ENCODE results near the gene ATP8B3. TPM values are rescaled to one million over a fixed set of nuclear protein-coding genes. Genes with fewer than 3 reads are reported as not detected.

ATP8B3 gene
- total and polyA plus RNA-seq, 2 of the 13 experiments (the other 11 are each of a cell fraction or from before 2014, with no cell fraction given): 2.6 to 5.9 TPM

DNA sequence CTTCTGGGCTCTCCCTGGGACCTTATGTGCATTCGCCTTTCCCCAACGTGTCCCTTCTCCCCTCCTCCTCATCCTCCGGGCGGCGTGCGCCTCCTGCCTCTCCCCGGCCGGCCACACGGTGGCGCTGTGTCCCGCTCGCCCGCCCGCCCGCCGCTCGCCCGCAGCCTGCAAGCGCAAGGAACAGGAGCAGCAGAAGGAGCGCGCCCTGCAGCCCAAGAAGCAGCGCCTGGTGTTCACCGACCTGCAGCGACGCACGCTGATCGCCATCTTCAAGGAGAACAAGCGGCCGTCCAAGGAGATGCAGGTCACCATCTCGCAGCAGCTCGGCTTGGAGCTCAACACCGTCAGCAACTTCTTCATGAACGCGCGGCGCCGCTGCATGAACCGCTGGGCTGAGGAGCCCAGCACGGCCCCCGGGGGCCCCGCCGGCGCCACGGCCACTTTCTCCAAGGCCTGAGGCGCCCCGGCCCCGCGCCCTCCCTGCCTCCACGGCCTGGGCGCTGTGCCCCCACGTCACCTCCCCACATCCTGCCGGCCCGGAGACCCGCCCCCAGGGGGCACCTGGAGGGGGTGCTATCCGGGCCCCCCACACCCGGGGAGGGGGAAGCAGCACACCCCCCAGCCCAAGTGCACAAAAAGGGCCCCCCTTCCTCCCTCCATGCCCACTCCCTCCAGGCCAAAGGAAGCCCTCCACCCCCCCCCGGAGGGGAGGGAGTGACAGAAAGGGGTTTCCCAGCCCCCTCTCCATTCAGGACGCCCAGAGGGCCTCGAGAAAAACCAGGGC lies 36.9 kb downstream of the ATP8B3 start (continued):
- TF ChIP-seq, protein P1, sequence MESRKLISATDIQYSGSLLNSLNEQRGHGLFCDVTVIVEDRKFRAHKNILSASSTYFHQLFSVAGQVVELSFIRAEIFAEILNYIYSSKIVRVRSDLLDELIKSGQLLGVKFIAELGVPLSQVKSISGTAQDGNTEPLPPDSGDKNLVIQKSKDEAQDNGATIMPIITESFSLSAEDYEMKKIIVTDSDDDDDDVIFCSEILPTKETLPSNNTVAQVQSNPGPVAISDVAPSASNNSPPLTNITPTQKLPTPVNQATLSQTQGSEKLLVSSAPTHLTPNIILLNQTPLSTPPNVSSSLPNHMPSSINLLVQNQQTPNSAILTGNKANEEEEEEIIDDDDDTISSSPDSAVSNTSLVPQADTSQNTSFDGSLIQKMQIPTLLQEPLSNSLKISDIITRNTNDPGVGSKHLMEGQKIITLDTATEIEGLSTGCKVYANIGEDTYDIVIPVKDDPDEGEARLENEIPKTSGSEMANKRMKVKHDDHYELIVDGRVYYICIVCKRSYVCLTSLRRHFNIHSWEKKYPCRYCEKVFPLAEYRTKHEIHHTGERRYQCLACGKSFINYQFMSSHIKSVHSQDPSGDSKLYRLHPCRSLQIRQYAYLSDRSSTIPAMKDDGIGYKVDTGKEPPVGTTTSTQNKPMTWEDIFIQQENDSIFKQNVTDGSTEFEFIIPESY (CRISPR knock-in tag; IDR thresholded peaks at IDR 0.05): peak; percentile 44; the same call in 1 of the 2 replicates
- TF ChIP-seq, protein P2, sequence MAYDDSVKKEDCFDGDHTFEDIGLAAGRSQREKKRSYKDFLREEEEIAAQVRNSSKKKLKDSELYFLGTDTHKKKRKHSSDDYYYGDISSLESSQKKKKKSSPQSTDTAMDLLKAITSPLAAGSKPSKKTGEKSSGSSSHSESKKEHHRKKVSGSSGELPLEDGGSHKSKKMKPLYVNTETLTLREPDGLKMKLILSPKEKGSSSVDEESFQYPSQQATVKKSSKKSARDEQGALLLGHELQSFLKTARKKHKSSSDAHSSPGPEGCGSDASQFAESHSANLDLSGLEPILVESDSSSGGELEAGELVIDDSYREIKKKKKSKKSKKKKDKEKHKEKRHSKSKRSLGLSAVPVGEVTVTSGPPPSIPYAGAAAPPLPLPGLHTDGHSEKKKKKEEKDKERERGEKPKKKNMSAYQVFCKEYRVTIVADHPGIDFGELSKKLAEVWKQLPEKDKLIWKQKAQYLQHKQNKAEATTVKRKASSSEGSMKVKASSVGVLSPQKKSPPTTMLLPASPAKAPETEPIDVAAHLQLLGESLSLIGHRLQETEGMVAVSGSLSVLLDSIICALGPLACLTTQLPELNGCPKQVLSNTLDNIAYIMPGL (CRISPR knock-in tag; IDR thresholded peaks at IDR 0.05; ENCODE audit: borderline replicate concordance in 1 of 2, low read depth in 1 of 2): peak; percentile 72 to 81; a peak in 2 of 4 replicates
- peak; percentile 52; the same call in 1 of the 2 replicates for TF ChIP-seq GABPB1 (CRISPR knock-in tag; IDR thresholded peaks at IDR 0.05)
- no peak for TF ChIP-seq ZFP62 (CRISPR knock-in tag; IDR thresholded peaks at IDR 0.05)

DNA sequence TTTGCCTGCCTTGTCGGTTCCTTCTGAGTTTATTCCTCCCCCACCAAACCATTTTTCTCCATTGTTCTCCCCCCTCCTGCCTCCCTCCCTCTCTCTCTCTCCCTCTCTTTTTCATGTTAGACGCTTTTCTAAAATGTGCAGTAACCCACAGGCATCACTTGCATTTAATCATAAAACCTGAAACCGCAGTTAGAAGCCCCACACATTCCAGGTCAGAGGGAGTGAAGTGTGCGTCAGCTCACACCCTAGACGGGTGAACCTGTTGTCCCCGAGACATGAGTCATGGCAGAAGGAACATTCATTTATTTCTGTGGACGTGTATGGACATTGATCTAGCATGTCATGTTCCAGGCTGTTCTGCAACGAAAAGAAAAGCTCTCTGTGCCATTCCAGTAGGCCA lies 38.9 kb downstream of the ATP8B3 start:
- Histone ChIP-seq H3K27ac (ENCODE audit: extremely low read length, insufficient read depth, low read length) (no peak overlapping the region), H3K27me3 (ENCODE audit: control insufficient read depth in 1 of 2, insufficient read depth in 2 of 2, low read length in 2 of 2) (peaks cover 7 to 52% of the 10 kb centered on the region in 2 experiments)
- TF ChIP-seq, protein P3, sequence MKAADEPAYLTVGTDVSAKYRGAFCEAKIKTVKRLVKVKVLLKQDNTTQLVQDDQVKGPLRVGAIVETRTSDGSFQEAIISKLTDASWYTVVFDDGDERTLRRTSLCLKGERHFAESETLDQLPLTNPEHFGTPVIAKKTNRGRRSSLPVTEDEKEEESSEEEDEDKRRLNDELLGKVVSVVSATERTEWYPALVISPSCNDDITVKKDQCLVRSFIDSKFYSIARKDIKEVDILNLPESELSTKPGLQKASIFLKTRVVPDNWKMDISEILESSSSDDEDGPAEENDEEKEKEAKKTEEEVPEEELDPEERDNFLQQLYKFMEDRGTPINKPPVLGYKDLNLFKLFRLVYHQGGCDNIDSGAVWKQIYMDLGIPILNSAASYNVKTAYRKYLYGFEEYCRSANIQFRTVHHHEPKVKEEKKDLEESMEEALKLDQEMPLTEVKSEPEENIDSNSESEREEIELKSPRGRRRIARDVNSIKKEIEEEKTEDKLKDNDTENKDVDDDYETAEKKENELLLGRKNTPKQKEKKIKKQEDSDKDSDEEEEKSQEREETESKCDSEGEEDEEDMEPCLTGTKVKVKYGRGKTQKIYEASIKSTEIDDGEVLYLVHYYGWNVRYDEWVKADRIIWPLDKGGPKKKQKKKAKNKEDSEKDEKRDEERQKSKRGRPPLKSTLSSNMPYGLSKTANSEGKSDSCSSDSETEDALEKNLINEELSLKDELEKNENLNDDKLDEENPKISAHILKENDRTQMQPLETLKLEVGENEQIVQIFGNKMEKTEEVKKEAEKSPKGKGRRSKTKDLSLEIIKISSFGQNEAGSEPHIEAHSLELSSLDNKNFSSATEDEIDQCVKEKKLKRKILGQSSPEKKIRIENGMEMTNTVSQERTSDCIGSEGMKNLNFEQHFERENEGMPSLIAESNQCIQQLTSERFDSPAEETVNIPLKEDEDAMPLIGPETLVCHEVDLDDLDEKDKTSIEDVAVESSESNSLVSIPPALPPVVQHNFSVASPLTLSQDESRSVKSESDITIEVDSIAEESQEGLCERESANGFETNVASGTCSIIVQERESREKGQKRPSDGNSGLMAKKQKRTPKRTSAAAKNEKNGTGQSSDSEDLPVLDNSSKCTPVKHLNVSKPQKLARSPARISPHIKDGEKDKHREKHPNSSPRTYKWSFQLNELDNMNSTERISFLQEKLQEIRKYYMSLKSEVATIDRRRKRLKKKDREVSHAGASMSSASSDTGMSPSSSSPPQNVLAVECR (CRISPR knock-in tag; IDR thresholded peaks at IDR 0.05; ENCODE audit: borderline replicate concordance): no peak
- TF ChIP-seq ZNF841 (CRISPR knock-in tag; IDR thresholded peaks at IDR 0.05; ENCODE audit: borderline replicate concordance): no peak
- no peak for TF ChIP-seq ELF1 (CRISPR knock-in tag; IDR thresholded peaks at IDR 0.05)
- TF ChIP-seq FIP1L1 (IDR thresholded peaks at IDR 0.05; ENCODE audit: borderline replicate concordance, insufficient read depth, low read depth, low read length): no peak

More for the DNA sequence above, 38.9 kb downstream of the ATP8B3 start:
- DNase-seq (ENCODE audit: low spot score) (no peak), ATAC-seq (no peak), FAIRE-seq (no peak)
- Histone ChIP-seq H3K79me2 (ENCODE audit: insufficient read depth, low read length) (no peaks in the 10 kb centered on the region), H3K4me1 (ENCODE audit: insufficient read depth, low read length) (no peaks in the 10 kb centered on the region), H3K4me2 (ENCODE audit: low read depth, low read length) (no peak overlapping the region), H3K9me3 (ENCODE audit: low read length) (peaks cover 10% of the 10 kb centered on the region), H2AFZ (ENCODE audit: low read length) (no peak overlapping the region), H4K20me1 (ENCODE audit: insufficient read depth, low read length) (no peaks in the 10 kb centered on the region), H3K9ac (ENCODE audit: insufficient read depth, low read depth, low read length) (no peak overlapping the region), H3K36me3 (replicated peaks in 1 of 2; ENCODE audit: control insufficient read depth in 1 of 2, insufficient read depth in 2 of 2, low read length in 2 of 2) (no peaks in the 10 kb centered on the region), H3K4me3 (replicated peaks in 1 of 3; ENCODE audit: insufficient read depth in 1 of 3, low read depth in 2 of 3, low read length in 3 of 3) (no peak overlapping the region)
- POLR2A ChIA-PET: no interaction called here
- WGBS (ENCODE audit: low lambda C conversion rate): 14% methylated on average over 7 of the region's 8 CpGs
- intact Hi-C loops (cut with micrococcal nuclease; ENCODE audit: unreplicated experiment) (no loop called here), in situ Hi-C loops (cut with HindIII; ENCODE audit: extremely low pct_ligation_motif_present, low pct_unique_long_range_greater_than_20kb) (no loop called here)
- CTCF ChIA-PET (ENCODE audit: low intra/inter-chr PET ratio, low total read pairs): no interaction called here
- BruUV-seq (replicated peaks): no TSS peak
